Fibroblast of peridontal ligament (primary cell): Measurements from ENCODE around the gene DLAT.
A peak's percentile ranks its signal among the peaks of the same experiment; 100 is the strongest.
"Not testable (repeated sequence)": the region's sequence is repeated elsewhere in the genome, so short reads cannot be mapped to it uniquely, and the experiment has no call there.

ENCODE experiments used
- DNase-seq: peaks from one replicate; pipeline ENCODE4 v3.0.0-alpha.2; 2010; ENCODE audit errors: extremely low read depth

The DLAT gene

GRCh38 chr11:112049777-112050176 lies 24.6 kb downstream of the DLAT start:
- no peak for DNase-seq

GRCh38 chr11:112050721-112051120 lies 25.5 kb downstream of the DLAT start:
- DNase-seq, result no peak

- no peak for DNase-seq
Measured at GRCh38 chr11:112051768-112052167, 26.6 kb downstream of the DLAT start.

DNA sequence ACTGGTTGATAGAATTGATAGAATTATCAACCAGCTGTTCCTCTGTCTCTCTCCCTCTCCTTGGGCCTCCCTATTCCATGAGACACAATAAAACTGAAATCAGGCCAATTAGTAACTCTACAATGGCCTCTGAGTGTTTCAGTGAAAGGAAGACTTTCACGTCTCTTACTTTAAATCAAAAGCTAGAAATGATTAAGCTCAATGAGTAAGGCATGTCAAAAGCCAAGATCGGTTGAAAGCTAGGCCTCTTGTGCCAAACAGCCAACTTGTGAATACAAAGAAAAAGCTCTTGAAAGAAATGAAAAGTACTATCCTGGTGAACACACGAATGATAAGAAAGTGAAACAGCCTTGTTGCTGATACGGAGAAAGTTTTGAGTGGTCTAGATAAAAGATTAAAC lies 32.0 kb downstream of the DLAT start:
- DNase-seq, result no peak

DNA sequence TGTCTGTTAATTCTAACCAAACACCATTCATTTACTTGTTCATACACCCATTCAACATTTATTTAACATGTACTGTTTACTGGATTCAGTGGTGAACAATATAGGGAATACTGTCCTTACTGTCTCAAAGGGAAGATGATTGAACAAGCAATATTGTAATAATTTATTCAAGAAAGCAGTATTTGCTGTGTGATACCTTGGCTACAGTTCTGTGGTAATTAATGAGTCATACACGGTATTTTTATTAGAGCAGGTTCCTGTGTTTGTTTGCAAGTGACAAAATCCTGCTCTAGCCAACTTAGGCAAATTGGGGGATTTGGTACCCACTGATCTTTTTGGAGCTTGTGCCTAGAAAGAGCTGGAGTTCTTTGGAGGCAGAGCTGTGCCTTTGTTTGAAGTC lies 32.9 kb downstream of the DLAT start:
- DNase-seq, result no peak

GRCh38 chr11:112062923-112063322 lies 37.7 kb downstream of the DLAT start:
- no peak for DNase-seq

DNA sequence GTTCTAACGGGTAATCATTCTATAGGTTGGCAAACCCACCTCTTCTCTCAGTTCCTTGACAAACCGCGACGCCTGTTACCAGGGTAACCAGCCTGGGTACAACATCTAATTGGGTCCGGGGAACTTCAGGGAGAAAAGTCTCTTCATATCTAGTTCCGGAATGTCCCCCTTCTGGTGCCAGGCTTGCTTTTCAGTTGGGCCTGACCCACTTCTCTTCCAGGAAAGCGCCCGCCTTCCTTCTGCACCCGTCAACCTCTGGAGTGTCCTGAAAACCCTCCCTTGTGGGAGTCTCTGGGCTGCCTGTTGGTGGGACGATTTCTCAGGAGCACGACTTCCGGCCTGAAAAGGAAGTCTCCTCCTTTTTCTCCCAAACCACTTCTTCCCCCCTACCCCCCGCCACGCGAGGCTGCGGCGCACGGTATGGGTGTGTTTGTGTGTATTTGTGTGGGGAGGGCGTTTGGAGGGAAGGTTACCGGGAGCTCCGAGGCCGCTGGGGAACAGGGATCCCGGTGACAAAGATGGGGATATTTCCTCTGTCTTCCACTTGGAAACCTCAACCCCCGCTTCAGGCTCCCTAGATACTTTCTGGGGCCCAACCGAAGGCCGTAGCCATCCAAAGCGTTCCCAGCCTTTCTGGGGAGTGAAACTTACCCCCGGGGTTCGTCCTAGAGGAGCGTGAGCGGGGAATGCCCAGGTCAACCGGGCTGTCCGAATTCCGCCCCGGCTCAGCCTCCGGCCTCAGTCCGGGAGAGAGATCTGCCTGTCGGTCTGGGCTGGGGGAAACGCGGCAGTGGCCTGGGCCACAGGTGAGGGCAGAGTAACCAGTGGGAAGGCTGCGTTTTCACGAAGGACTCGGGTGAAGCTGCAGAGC lies 49.0 kb downstream of the DLAT start, which contains the start of the genes NKAPD1 and PIH1D2:
Gene NKAPD1, plus strand, starts transcription at position 359 of the 871 bp plus-strand sequence. CDS start 1,276 bp downstream, outside the sequence.
Gene PIH1D2, minus strand, starts transcription at position 77 of the 871 bp plus-strand sequence. CDS start 843 bp downstream, outside the sequence.
- peak; percentile 95 for DNase-seq

DNA sequence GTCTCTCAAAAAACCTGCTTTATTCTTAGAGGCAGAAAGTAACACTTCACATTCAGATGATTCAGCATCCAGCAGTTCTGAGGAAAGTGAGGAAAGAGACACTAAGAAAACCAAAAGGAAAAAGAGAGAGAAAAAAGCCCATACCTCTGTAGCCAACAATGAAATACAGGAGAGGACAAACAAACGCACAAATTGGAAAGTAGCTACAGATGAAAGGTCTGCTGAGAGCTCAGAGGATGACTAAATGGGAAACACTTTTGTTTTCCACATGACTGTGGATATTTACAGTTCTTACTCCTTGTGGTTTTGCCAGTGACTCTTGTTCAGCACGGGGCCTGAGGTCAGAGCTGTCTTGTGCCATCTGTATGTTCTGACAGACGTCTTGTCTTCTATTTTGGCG lies 57.5 kb downstream of the DLAT start:
- DNase-seq, result peak; percentile 67

GRCh38 chr11:112085822-112086421 lies 60.7 kb downstream of the DLAT start:
- peak; percentile 30 for DNase-seq

- peak; percentile 97 for DNase-seq
Measured at GRCh38 chr11:112086422-112087191, 61.4 kb downstream of the DLAT start, which contains the start of the genes SDHD and TIMM8B. TSS of gene SDHD (plus strand) at chr11:112086873. CDS start at chr11:112086908, 35 bp downstream. TSS of gene TIMM8B (minus strand) at chr11:112086756. CDS start at chr11:112086723, 33 bp downstream.

DNA sequence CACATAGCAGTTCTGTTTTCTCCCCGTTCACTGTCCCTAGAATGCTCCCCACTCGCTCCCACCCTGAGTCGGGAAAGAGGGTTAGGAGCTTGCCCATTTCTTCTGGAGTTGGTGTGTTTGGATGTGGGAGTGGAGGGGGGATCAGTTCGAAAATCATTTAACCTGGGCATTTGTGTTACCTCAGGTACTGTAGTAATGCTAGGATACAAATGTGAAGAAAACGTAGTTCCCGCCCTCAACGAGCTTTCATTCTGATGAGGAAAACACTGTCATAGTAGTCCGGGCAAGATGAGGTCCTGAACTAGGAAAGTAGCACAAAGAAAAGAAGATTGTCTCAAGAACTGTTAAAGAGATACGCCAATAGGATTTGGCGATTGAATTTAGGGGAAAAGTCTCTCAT lies 62.0 kb downstream of the DLAT start:
- DNase-seq, result peak; percentile 5

DNA sequence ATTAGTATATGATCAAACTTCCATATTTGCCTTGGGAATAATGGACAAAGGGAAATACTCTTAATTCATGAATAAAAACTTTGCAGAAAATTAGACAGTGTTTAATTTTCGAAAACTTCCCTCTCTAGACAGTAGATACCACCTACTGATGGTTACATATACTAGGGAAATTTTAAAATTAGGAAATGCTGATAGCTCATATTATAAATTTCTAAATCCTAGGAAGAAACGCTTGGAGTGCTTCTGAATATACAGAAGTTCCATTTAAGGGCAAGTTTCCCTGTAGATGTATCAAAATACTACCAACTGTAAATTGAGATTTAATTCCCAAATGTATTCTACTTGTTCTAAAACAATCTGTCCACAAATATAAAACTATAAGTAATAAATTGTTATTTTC lies 70.1 kb downstream of the DLAT start:
- DNase-seq, result not testable (repeated sequence)

DNA sequence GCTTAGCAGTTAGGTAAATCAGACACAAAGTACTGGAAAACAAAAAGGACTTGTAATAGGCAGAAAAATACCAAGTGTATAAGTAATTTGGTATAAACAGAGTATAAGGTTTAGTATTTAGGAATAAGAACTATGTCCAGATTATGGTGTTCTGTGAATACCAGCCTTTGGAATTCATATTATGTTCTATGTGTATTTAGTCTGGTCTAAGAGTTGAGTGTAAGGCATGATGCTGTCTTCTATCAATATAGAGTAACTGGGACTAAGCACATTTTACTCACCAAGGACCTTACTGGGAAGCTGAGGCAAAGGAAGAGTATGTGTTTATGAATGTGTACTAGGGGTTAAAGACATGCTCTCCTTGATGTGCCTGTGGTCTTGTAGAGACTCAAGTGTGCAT lies 71.0 kb downstream of the DLAT start:
- DNase-seq, result peak; percentile 3

DNA sequence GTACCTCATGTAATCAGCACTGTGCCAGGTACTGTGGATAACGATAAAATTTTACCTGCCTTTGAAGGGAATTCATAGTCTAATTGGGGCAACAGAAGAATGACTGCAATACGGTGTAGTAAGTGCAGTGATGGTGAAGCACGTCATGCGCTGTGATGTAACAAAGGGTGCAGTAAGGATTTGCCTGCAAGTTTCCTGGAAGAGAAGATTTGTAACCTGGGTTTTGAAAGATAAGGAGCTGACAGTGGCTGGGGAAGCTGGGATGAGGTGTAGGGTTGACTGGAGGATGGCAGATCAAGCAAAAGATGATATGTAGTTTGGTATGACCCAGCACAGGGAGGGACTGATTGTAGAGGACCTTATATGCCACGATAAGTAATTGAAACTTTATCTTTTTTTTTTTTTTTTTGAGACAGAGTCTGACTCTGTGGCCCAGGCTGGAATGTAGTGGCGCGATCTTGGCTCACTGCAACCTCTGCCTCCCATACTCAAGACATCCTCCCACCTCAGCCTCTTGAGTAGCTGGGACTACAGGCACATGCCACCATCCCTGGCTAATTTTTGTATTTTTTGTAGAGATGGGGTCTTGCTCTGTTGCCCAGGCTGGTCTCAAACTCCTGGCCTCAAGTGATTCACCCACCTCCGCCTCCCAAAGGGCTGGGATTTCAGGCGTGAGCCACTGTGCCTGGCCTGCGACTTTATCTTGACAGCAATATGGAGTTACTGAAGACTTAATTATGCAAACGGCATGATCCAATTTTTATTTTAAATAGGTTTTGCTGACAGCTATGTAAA lies 72.7 kb downstream of the DLAT start:
- DNase-seq, result no peak

- peak; percentile 65 for DNase-seq
Measured at GRCh38 chr11:112100462-112100861, 75.3 kb downstream of the DLAT start.

- no peak for DNase-seq
Measured at GRCh38 chr11:112103446-112103845, 78.2 kb downstream of the DLAT start.

DNA sequence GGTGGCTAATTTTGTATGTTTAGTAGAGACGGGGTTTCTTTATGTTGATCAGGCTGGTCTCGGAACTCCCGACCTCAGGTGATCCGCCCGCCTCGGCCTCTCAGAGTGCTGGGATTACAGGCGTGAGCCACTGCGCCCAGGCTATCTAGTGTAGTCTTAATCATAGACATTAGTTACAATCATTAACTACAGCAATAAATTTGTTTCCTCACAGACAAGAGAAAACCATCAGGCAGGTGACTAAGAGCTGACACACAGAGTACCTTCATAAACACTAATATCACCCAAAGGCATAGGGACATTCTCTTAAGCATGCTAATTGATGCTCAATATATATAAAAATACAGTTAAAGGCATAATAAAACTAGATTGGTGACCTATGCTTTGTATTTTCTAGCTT lies 80.9 kb downstream of the DLAT start:
- no peak for DNase-seq
